Glutamatergic neuron (in vitro differentiated cells): Measurements from ENCODE around the gene JAKMIP2. TPM values are rescaled to one million over a fixed set of nuclear protein-coding genes. Genes with fewer than 3 reads are reported as not detected.

ENCODE experiments used
- DNase-seq: peaks from one replicate; pipeline ENCODE4 v3.0.0; 2022
- H3K27ac Mint-ChIP-seq: one replicate; pipeline ENCODE4 v1.8.0; 2020; ENCODE audit warnings: mild to moderate bottlenecking, mixed read lengths, inconsistent platforms; ENCODE audit not compliant: unreplicated experiment
- H3K27me3 Mint-ChIP-seq: one replicate; pipeline ENCODE4 v1.8.0; 2020; ENCODE audit warnings: mild to moderate bottlenecking, moderate library complexity, mixed read lengths, inconsistent platforms; ENCODE audit not compliant: unreplicated experiment
- H3K36me3 Mint-ChIP-seq: one replicate; pipeline ENCODE4 v1.8.0; 2020; ENCODE audit warnings: mild to moderate bottlenecking, mixed read lengths, inconsistent platforms; ENCODE audit not compliant: unreplicated experiment
- H3K4me1 Mint-ChIP-seq: one replicate; pipeline ENCODE4 v1.8.0; 2020; ENCODE audit warnings: mild to moderate bottlenecking, low read depth, mixed read lengths, inconsistent platforms; ENCODE audit not compliant: unreplicated experiment
- H3K4me3 Mint-ChIP-seq: one replicate; pipeline ENCODE4 v1.8.0; 2020; ENCODE audit warnings: mild to moderate bottlenecking, mixed read lengths, inconsistent platforms; ENCODE audit not compliant: unreplicated experiment
- H3K9me3 Mint-ChIP-seq: one replicate; pipeline ENCODE4 v1.8.0; 2020; ENCODE audit warnings: mild to moderate bottlenecking, moderate library complexity, mixed read lengths, inconsistent platforms; ENCODE audit not compliant: unreplicated experiment
- CTCF ChIP-seq: fragments of 200-600 bp; sonication (generic); IDR thresholded peaks from one replicate; pipeline ENCODE4 v1.5.0; 2021; ENCODE audit not compliant: partially characterized antibody, unreplicated experiment
- total RNA-seq: library from RNA; stranded (reverse); fragmentation: NEBNext Ultra II Directional; extraction: Animal tissue kit (Norgen Biotek cat#: 25700); gene quantifications from one replicate; pipeline ENCODE4 v1.2.1, GENCODE V29; 2021; ENCODE audit not compliant: unreplicated experiment

JAKMIP2 gene
- total RNA-seq, 1 donor from 2014 or later = 88.2 TPM

- Mint-ChIP-seq H3K27ac (no peak overlapping the region), H3K36me3 (no peaks in the 10 kb centered on the region), H3K9me3 (no peaks in the 10 kb centered on the region), H3K4me1 (no peaks in the 10 kb centered on the region), H3K4me3 (no peak overlapping the region), H3K27me3 (no peaks in the 10 kb centered on the region)
- no peak for TF ChIP-seq CTCF
- no peak for DNase-seq
Measured at GRCh38 chr5:147648597-147648996, 133.9 kb downstream of the JAKMIP2 start.

- DNase-seq = no peak
- no peak for TF ChIP-seq CTCF
- H3K27me3 Mint-ChIP-seq = peaks cover 2% of the 10 kb centered on the region
- no peaks in the 10 kb centered on the region for H3K4me1 Mint-ChIP-seq
- H3K9me3 Mint-ChIP-seq = no peaks in the 10 kb centered on the region
- H3K36me3 Mint-ChIP-seq = no peaks in the 10 kb centered on the region
- H3K27ac Mint-ChIP-seq = no peak overlapping the region
- H3K4me3 Mint-ChIP-seq = no peak overlapping the region
Measured at GRCh38 chr5:147645197-147645596, 137.3 kb downstream of the JAKMIP2 start.

GRCh38 chr5:147644460-147644859, 138.1 kb downstream of the JAKMIP2 start:
- no peak overlapping the region for H3K27ac Mint-ChIP-seq
- no peaks in the 10 kb centered on the region for H3K4me1 Mint-ChIP-seq
- TF ChIP-seq CTCF = no peak
- no peak overlapping the region for H3K4me3 Mint-ChIP-seq
- no peaks in the 10 kb centered on the region for H3K9me3 Mint-ChIP-seq
- H3K27me3 Mint-ChIP-seq = peaks cover 2% of the 10 kb centered on the region
- no peaks in the 10 kb centered on the region for H3K36me3 Mint-ChIP-seq
- no peak for DNase-seq

GRCh38 chr5:147643142-147643541, 139.4 kb downstream of the JAKMIP2 start:
- no peaks in the 10 kb centered on the region for H3K36me3 Mint-ChIP-seq
- H3K4me3 Mint-ChIP-seq = no peak overlapping the region
- no peak for TF ChIP-seq CTCF
- no peaks in the 10 kb centered on the region for H3K9me3 Mint-ChIP-seq
- DNase-seq = no peak
- H3K4me1 Mint-ChIP-seq = no peaks in the 10 kb centered on the region
- H3K27me3 Mint-ChIP-seq = peaks cover 2% of the 10 kb centered on the region
- no peak overlapping the region for H3K27ac Mint-ChIP-seq

- H3K4me3 Mint-ChIP-seq = no peak overlapping the region
- no peak overlapping the region for H3K27ac Mint-ChIP-seq
- no peak for TF ChIP-seq CTCF
- no peaks in the 10 kb centered on the region for H3K36me3 Mint-ChIP-seq
- DNase-seq = no peak
- H3K9me3 Mint-ChIP-seq = no peaks in the 10 kb centered on the region
- H3K27me3 Mint-ChIP-seq = peaks cover 2% of the 10 kb centered on the region
- H3K4me1 Mint-ChIP-seq = no peaks in the 10 kb centered on the region
Measured at GRCh38 chr5:147642666-147643065, 139.9 kb downstream of the JAKMIP2 start.
